ENCODE measurements around the gene ADAMTS18.

DNA sequence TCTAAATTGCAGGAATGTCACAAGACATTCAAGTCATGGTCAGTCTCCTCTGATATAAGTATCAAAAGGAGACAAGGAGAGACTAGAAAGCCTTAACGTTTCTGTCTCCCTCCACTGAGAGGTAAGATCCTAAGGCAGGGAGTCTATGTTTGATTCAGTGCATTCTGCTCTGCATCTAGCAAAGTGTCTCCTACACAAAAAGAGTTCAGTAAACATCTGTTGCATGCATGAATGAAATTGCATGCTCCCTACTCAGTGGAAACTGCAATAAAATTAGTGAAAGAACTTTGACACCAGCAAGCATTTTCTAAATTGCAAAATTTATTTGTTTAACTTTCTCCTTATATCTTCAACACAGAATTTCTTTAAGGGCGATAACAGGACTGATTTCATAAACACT is 111.1 kb downstream of the ADAMTS18 start:
- TF ChIP-seq, protein P1, sequence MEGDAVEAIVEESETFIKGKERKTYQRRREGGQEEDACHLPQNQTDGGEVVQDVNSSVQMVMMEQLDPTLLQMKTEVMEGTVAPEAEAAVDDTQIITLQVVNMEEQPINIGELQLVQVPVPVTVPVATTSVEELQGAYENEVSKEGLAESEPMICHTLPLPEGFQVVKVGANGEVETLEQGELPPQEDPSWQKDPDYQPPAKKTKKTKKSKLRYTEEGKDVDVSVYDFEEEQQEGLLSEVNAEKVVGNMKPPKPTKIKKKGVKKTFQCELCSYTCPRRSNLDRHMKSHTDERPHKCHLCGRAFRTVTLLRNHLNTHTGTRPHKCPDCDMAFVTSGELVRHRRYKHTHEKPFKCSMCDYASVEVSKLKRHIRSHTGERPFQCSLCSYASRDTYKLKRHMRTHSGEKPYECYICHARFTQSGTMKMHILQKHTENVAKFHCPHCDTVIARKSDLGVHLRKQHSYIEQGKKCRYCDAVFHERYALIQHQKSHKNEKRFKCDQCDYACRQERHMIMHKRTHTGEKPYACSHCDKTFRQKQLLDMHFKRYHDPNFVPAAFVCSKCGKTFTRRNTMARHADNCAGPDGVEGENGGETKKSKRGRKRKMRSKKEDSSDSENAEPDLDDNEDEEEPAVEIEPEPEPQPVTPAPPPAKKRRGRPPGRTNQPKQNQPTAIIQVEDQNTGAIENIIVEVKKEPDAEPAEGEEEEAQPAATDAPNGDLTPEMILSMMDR (IDR thresholded peaks at IDR 0.05; ENCODE audit: low read depth, low read length) = no peak
- TF ChIP-seq EZH2phosphoT487 (IDR thresholded peaks at IDR 0.05; ENCODE audit: low read depth) = no peak
